H1 (cell line): ENCODE data around the gene FCER2. TPM values are rescaled to one million over a fixed set of nuclear protein-coding genes. Genes with fewer than 3 reads are reported as not detected.

Experiments
- ATF2 ChIP-seq: IDR thresholded peaks from 2 replicates; pipeline ENCODE4 v1.6.1; 2012; ENCODE audit warnings: low read length, inconsistent platforms
- BCL11A ChIP-seq, 2 experiments: IDR thresholded peaks; one replicate each; pipeline ENCODE4 v1.6.1; 2011; ENCODE audit warnings: low read depth in 2 of 2, low read length in 2 of 2, mild to moderate bottlenecking in 2 of 2
- CBX8 ChIP-seq: fragments of 300-800, 300-1000 bp; sonication (generic); IDR thresholded peaks from 2 replicates; pipeline ENCODE4 v1.7.1; 2016; ENCODE audit warnings: low read depth, low read length, borderline replicate concordance
- CHD2 ChIP-seq: IDR thresholded peaks from 2 replicates; pipeline ENCODE4 v1.6.1; 2012; ENCODE audit warnings: low read length, improper control_type of control experiment
- PHF8 ChIP-seq: fragments of 200-600 bp; sonication (generic); conservative IDR thresholded peaks from 2 replicates; pipeline ENCODE4 v1.7.1; 2012; ENCODE audit warnings: low read depth, mild to moderate bottlenecking, inconsistent platforms, low read length, moderate library complexity
- POLR2A ChIP-seq, 2 experiments: IDR thresholded peaks; 1 replicate in 1 of 2; 2 replicates in 1 of 2; pipeline ENCODE4 v1.6.1; 2011; ENCODE audit warnings: low read depth in 2 of 2, low read length in 2 of 2, mild to moderate bottlenecking in 2 of 2; ENCODE audit errors: control extremely low read depth in 1 of 2
- RBBP5 ChIP-seq: IDR thresholded peaks from 2 replicates; pipeline ENCODE4 v1.7.1; 2012; ENCODE audit warnings: low read depth, mild to moderate bottlenecking, inconsistent platforms, low read length, moderate library complexity, borderline replicate concordance
- polyA plus RNA-seq, 7 experiments: library from polyadenylated mRNA; depleted of rRNA in 3 of 7; stranded (reverse) in 5 of 7; unstranded in 2 of 7; fragments of >200 nt in 5 of 7; fragments of 200-250 nt in 2 of 7; gene quantifications; 1 replicate in 5 of 7; 2 replicates in 1 of 7; 4 replicates in 1 of 7; pipeline versions ENCODE4 v1.2.1 to v1.2.3, GENCODE V29; 2011 to 2013; ENCODE audit warnings: missing spikeins in 2 of 7, mixed read lengths in 2 of 7
- total RNA-seq: library from RNA; stranded (reverse); fragmentation: NEBNext Ultra II Directional; extraction: Animal tissue kit (Norgen Biotek cat#: 25700); gene quantifications from 2 replicates; pipeline ENCODE4 v1.2.1, GENCODE V29; 2021
- TF ChIP-seq, protein P1 (sequence below): IDR thresholded peaks from 2 replicates; pipeline ENCODE4 v1.6.1; 2012; ENCODE audit warnings: inconsistent platforms

The FCER2 gene
- total and polyA plus RNA-seq, 2 of the 8 experiments (the other 6 are each of a cell fraction or from before 2014, with no cell fraction given), result 0.67 TPM; not detected in 1

- TF ChIP-seq, protein P1, sequence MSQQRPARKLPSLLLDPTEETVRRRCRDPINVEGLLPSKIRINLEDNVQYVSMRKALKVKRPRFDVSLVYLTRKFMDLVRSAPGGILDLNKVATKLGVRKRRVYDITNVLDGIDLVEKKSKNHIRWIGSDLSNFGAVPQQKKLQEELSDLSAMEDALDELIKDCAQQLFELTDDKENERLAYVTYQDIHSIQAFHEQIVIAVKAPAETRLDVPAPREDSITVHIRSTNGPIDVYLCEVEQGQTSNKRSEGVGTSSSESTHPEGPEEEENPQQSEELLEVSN, result 0 out of 2 replicates have a peak, but pooled peaks have one; percentile 7
- no peak for TF ChIP-seq BCL11A (IDR thresholded peaks at IDR 0.05; ENCODE audit: low read depth in 2 of 2, low read length in 2 of 2)
- TF ChIP-seq RBBP5, result no peak
- TF ChIP-seq ATF2, result no peak
- no peak for TF ChIP-seq POLR2A (IDR thresholded peaks at IDR 0.05; ENCODE audit: control extremely low read depth in 1 of 2, low read depth in 2 of 2, low read length in 2 of 2)
- no peak for TF ChIP-seq CHD2
- TF ChIP-seq CBX8, result no peak
- TF ChIP-seq PHF8, result no peak
Measured at GRCh38 chr19:7730286-7731217, 28.6 kb upstream of the FCER2 start (continued).
